SU-DHL-6 (cell line): ENCODE results near the gene PHTF2.
A peak's percentile ranks its signal among the peaks of the same experiment; 100 is the strongest.

ENCODE experiments used
- H2AFZ ChIP-seq: fragments of 200-600 bp; sonication (generic); 2 replicates; pipeline ENCODE4 v1.6.1; 2014; ENCODE audit warnings: low read depth, mild to moderate bottlenecking, moderate library complexity, mixed read lengths, antibody characterized with exemption, low read length; ENCODE audit not compliant: severe bottlenecking
- H3F3A ChIP-seq: fragments of 200-600 bp; shearing (Covaris generic); 2 replicates; pipeline ENCODE4 v1.6.0; 2016; ENCODE audit warnings: antibody characterized with exemption, mild to moderate bottlenecking; ENCODE audit not compliant: insufficient read depth
- H3K27ac ChIP-seq: fragments of 200-600 bp; sonication (generic); 2 replicates; pipeline ENCODE4 v1.5.1; 2016; ENCODE audit warnings: low read depth, mild to moderate bottlenecking, low read length, moderate library complexity, mixed read lengths
- H3K27me3 ChIP-seq: fragments of 200-600 bp; sonication (generic), shearing (Covaris generic); 2 replicates; pipeline ENCODE4 v1.6.0; 2014; ENCODE audit warnings: mild to moderate bottlenecking, low read length
- H3K36me3 ChIP-seq: fragments of 200-600 bp; sonication (generic); 2 replicates; pipeline ENCODE4 v1.6.1; 2014; ENCODE audit warnings: mild to moderate bottlenecking, low read length, mixed read lengths
- H3K4me2 ChIP-seq: fragments of 300-600, 200-600 bp; shearing (Covaris generic), sonication (generic); 2 replicates; pipeline ENCODE4 v1.6.0; 2014; ENCODE audit warnings: low read length, low read depth, mild to moderate bottlenecking; ENCODE audit not compliant: poor library complexity, severe bottlenecking
- H3K4me3 ChIP-seq: fragments of 200-600 bp; sonication (generic); 2 replicates; pipeline ENCODE4 v1.5.1; 2014; ENCODE audit warnings: antibody characterized with exemption, low read length, mild to moderate bottlenecking, mixed read lengths; ENCODE audit not compliant: insufficient read depth, poor library complexity, severe bottlenecking
- H3K79me2 ChIP-seq: fragments of 200-600 bp; sonication (generic); 2 replicates; pipeline ENCODE4 v1.6.1; 2014; ENCODE audit warnings: mild to moderate bottlenecking, low read length, moderate library complexity; ENCODE audit not compliant: insufficient read depth
- H3K9ac ChIP-seq: fragments of 200-600 bp; sonication (generic); 2 replicates; pipeline ENCODE4 v1.7.0; 2014; ENCODE audit warnings: mild to moderate bottlenecking, low read length
- H3K9me2 ChIP-seq: fragments of 200-600 bp; sonication (generic); replicated peaks from 2 replicates; pipeline ENCODE4 v1.6.1; 2014; ENCODE audit warnings: low read length; ENCODE audit not compliant: insufficient read depth
- H3K9me3 ChIP-seq: fragments of 200-600 bp; sonication (generic); 2 replicates; pipeline ENCODE4 v1.6.1; 2014; ENCODE audit warnings: low read length, mixed read lengths; ENCODE audit not compliant: insufficient read depth
- H4K20me1 ChIP-seq: fragments of 200-600 bp; sonication (generic); 2 replicates; pipeline ENCODE4 v1.6.1; 2014; ENCODE audit warnings: low read depth, mild to moderate bottlenecking, antibody characterized with exemption, low read length, moderate library complexity, mixed read lengths
- CTCF ChIP-seq: fragments of 200-600 bp; sonication (generic); IDR thresholded peaks from one replicate; pipeline ENCODE4 v1.5.1; 2017; ENCODE audit warnings: antibody characterized with exemption, mild to moderate bottlenecking, low read length, moderate library complexity; ENCODE audit not compliant: insufficient read depth, poor library complexity, severe bottlenecking
- EZH2phosphoT487 ChIP-seq: fragments of 200-600 bp; sonication (generic), shearing (Covaris generic); conservative IDR thresholded peaks from 2 replicates; pipeline ENCODE4 v1.6.1; 2018; ENCODE audit warnings: mild to moderate bottlenecking, antibody characterized with exemption, low read length, moderate library complexity, mixed read lengths

Gene PHTF2

GRCh38 chr7:77985232-77985973 lies 186.8 kb downstream of the PHTF2 start:
- H3F3A ChIP-seq = no peaks in the 10 kb centered on the region
- H3K27ac ChIP-seq = no peak overlapping the region
- H3K36me3 ChIP-seq = no peaks in the 10 kb centered on the region
- no peaks in the 10 kb centered on the region for H3K79me2 ChIP-seq
- H3K9me2 ChIP-seq = no peaks in the 10 kb centered on the region
- no peak for TF ChIP-seq EZH2phosphoT487
- TF ChIP-seq CTCF = no peak
- no peaks in the 10 kb centered on the region for H3K9me3 ChIP-seq
- H3K9ac ChIP-seq = no peak overlapping the region
- no peak overlapping the region for H2AFZ ChIP-seq
- H3K4me2 ChIP-seq = no peak overlapping the region
- no peaks in the 10 kb centered on the region for H4K20me1 ChIP-seq
- H3K27me3 ChIP-seq = no peaks in the 10 kb centered on the region
- no peak overlapping the region for H3K4me3 ChIP-seq

GRCh38 chr7:77985974-77986339 lies 187.4 kb downstream of the PHTF2 start:
- no peaks in the 10 kb centered on the region for H3K27me3 ChIP-seq
- H4K20me1 ChIP-seq = no peaks in the 10 kb centered on the region
- TF ChIP-seq EZH2phosphoT487 (no peak), CTCF (no peak)
- H3K9me2 ChIP-seq = no peaks in the 10 kb centered on the region
- H3K36me3 ChIP-seq = no peaks in the 10 kb centered on the region
- H3K4me2 ChIP-seq = no peak overlapping the region
- no peaks in the 10 kb centered on the region for H3F3A ChIP-seq
- no peaks in the 10 kb centered on the region for H3K79me2 ChIP-seq
- H3K4me3 ChIP-seq = no peak overlapping the region
- no peak overlapping the region for H3K27ac ChIP-seq
- H3K9me3 ChIP-seq = no peaks in the 10 kb centered on the region
- H2AFZ ChIP-seq = no peak overlapping the region
- H3K9ac ChIP-seq = no peak overlapping the region

GRCh38 chr7:77989981-77990566 lies 191.5 kb downstream of the PHTF2 start:
- Histone ChIP-seq H3K9me2 (no peaks in the 10 kb centered on the region), H3F3A (no peaks in the 10 kb centered on the region), H2AFZ (no peak overlapping the region), H3K9me3 (no peaks in the 10 kb centered on the region), H3K27ac (no peak overlapping the region), H3K36me3 (no peaks in the 10 kb centered on the region), H3K4me2 (no peak overlapping the region), H3K9ac (no peak overlapping the region), H3K4me3 (no peak overlapping the region), H4K20me1 (no peaks in the 10 kb centered on the region), H3K27me3 (no peaks in the 10 kb centered on the region), H3K79me2 (no peaks in the 10 kb centered on the region)
- TF ChIP-seq EZH2phosphoT487 (no peak), CTCF (peak; percentile 49)
